HepG2 (cell line): ENCODE data around the gene GPR37. TPM values are rescaled to one million over a fixed set of nuclear protein-coding genes. Genes with fewer than 3 reads are reported as not detected.

Source experiments
- ATAC-seq: fragments of 200-7000 bp; cut with Tn5 transposase; 3 replicates; pipeline ENCODE4 v1.9.1; 2020; ENCODE audit warnings: mild to moderate bottlenecking, moderate library complexity
- BruUV-seq: library from RNA; stranded (reverse); fragments of 400-500 nt; replicated peaks from 2 replicates; lab custom pipeline; 2021; lab: Mats Ljungman, UMichigan
- CTCF ChIA-PET: fragments of 300-600 bp; formaldehyde crosslinking; extraction: SDS; loops from one replicate; lab custom pipeline; 2021; ENCODE audit warnings: low total read pairs, inconsistent platforms, low intra/inter-chr PET ratio; lab: Yijun Ruan, JAX
- POLR2A ChIA-PET: fragments of 350-600 bp; sonication (Branson Sonifier 250); formaldehyde crosslinking; loops from one replicate; lab custom pipeline; 2020; ENCODE audit warnings: antibody characterized with exemption, inconsistent platforms; lab: Yijun Ruan, JAX
- DNase-seq: peaks from one replicate; pipeline ENCODE4 v3.0.0-alpha.2; 2015; ENCODE audit warnings: low spot score
- FAIRE-seq: peaks from 3 replicates; lab custom pipeline; 2011; peaks lifted over from hg19 to GRCh38; lab: Jason Lieb, UNC
- H2AFZ ChIP-seq: one replicate; pipeline ENCODE4 v1.6.1; 2011; ENCODE audit warnings: low read length, inconsistent platforms
- H3K27ac ChIP-seq: fragments of 300-600 bp; 3 replicates; pipeline ENCODE4 v1.8.0; 2011; ENCODE audit warnings: mixed run types, mild to moderate bottlenecking, mixed read lengths, low read length, inconsistent platforms; ENCODE audit not compliant: insufficient read depth; ENCODE audit errors: extremely low read length
- H3K27me3 ChIP-seq, 2 experiments: fragments of 200-600 bp in 1 of 2; 2 replicates in 1 of 2; 3 replicates in 1 of 2; pipeline versions ENCODE4 v1.6.0 to v1.8.0; 2011; ENCODE audit warnings: low read length in 2 of 2, mild to moderate bottlenecking in 2 of 2, moderate library complexity in 2 of 2, inconsistent platforms in 1 of 2; ENCODE audit not compliant: insufficient read depth in 2 of 2, control insufficient read depth in 1 of 2
- H3K36me3 ChIP-seq, 2 experiments: fragments of 200-600 bp in 1 of 2; replicated peaks in 1 of 2; 2 replicates in 1 of 2; 3 replicates in 1 of 2; pipeline versions ENCODE4 v1.5.1 to v1.8.0; 2011; ENCODE audit warnings: low read length in 2 of 2, inconsistent platforms in 1 of 2; ENCODE audit not compliant: insufficient read depth in 2 of 2, control insufficient read depth in 1 of 2
- H3K4me1 ChIP-seq: 2 replicates; pipeline ENCODE4 v1.5.1; 2012; ENCODE audit warnings: low read length, inconsistent platforms; ENCODE audit not compliant: insufficient read depth
- H3K4me2 ChIP-seq: 2 replicates; pipeline ENCODE4 v1.6.0; 2011; ENCODE audit warnings: low read depth, low read length, inconsistent platforms
- H3K4me3 ChIP-seq, 3 experiments: fragments of 200-600 bp in 1 of 3; sonication (generic), shearing (Covaris generic) in 1 of 3; replicated peaks in 1 of 3; 2 replicates each; pipeline ENCODE4 v1.5.1; 2011 to 2016; ENCODE audit warnings: low read length in 3 of 3, inconsistent platforms in 2 of 3, low read depth in 2 of 3, mild to moderate bottlenecking in 2 of 3, control low read depth in 1 of 3, mixed read lengths in 1 of 3; ENCODE audit not compliant: insufficient read depth in 1 of 3
- H3K79me2 ChIP-seq: one replicate; pipeline ENCODE4 v1.6.1; 2011; ENCODE audit warnings: low read length, inconsistent platforms; ENCODE audit not compliant: insufficient read depth
- H3K9ac ChIP-seq: 2 replicates; pipeline ENCODE4 v1.6.0; 2011; ENCODE audit warnings: mild to moderate bottlenecking, low read depth, low read length, inconsistent platforms; ENCODE audit not compliant: insufficient read depth
- H3K9me3 ChIP-seq: 2 replicates; pipeline ENCODE4 v1.5.1; 2012; ENCODE audit warnings: mild to moderate bottlenecking, low read length
- H4K20me1 ChIP-seq: 2 replicates; pipeline ENCODE4 v1.6.0; 2011; ENCODE audit warnings: inconsistent platforms, mild to moderate bottlenecking, low read length, moderate library complexity; ENCODE audit not compliant: insufficient read depth
- FOXP1 ChIP-seq, 2 experiments: fragments of 450-650 bp in 1 of 2; IDR thresholded peaks; 2 replicates each; pipeline ENCODE4 v1.6.1; 2017 to 2018; ENCODE audit warnings: antibody characterized with exemption in 1 of 2
- HMG20A ChIP-seq: IDR thresholded peaks from 2 replicates; pipeline ENCODE4 v1.6.1; 2016; ENCODE audit warnings: borderline replicate concordance
- HNF1A ChIP-seq, 2 experiments: sonication (generic) in 1 of 2; formaldehyde crosslinking in 1 of 2; IDR thresholded peaks; 2 replicates each; pipeline versions ENCODE4 v1.4.0 to v1.6.1; 2016 to 2020; ENCODE audit warnings: borderline replicate concordance in 1 of 2, low read depth in 1 of 2, mild to moderate bottlenecking in 1 of 2, missing genetic modification reagents in 1 of 2
- MED1 ChIP-seq: sonication (generic); formaldehyde crosslinking; IDR thresholded peaks from 2 replicates; pipeline ENCODE4 v1.4.0; 2020; ENCODE audit warnings: missing genetic modification reagents
- NRL ChIP-seq: sonication (generic); formaldehyde crosslinking; IDR thresholded peaks from 2 replicates; pipeline ENCODE4 v1.5.0; 2020; ENCODE audit warnings: missing genetic modification reagents, mild to moderate bottlenecking, moderate library complexity, borderline replicate concordance
- THAP9 ChIP-seq: sonication (generic); formaldehyde crosslinking; IDR thresholded peaks from 2 replicates; pipeline ENCODE4; 2020; ENCODE audit warnings: missing genetic modification reagents, mild to moderate bottlenecking, borderline replicate concordance
- TOE1 ChIP-seq: sonication (generic); formaldehyde crosslinking; IDR thresholded peaks from 2 replicates; pipeline ENCODE4 v1.4.0; 2020; ENCODE audit warnings: mild to moderate bottlenecking, missing genetic modification reagents
- ZBTB26 ChIP-seq: IDR thresholded peaks from 2 replicates; pipeline ENCODE4 v1.6.1; 2016; ENCODE audit warnings: missing compliant biosample characterization, missing genetic modification reagents, borderline replicate concordance
- ZFP41 ChIP-seq: sonication (generic); formaldehyde crosslinking; IDR thresholded peaks from 2 replicates; pipeline ENCODE4 v1.4.0; 2020; ENCODE audit warnings: mild to moderate bottlenecking, missing genetic modification reagents, borderline replicate concordance
- ZNF251 ChIP-seq: sonication (generic); formaldehyde crosslinking; IDR thresholded peaks from 2 replicates; pipeline ENCODE4 v1.9.0; 2021; ENCODE audit warnings: mild to moderate bottlenecking, missing genetic modification reagents
- ZNF746 ChIP-seq: sonication (generic); formaldehyde crosslinking; IDR thresholded peaks from 2 replicates; pipeline ENCODE4 v1.8.0; 2022; ENCODE audit warnings: mild to moderate bottlenecking, missing genetic modification reagents
- ZNF777 ChIP-seq: sonication (generic); formaldehyde crosslinking; IDR thresholded peaks from 2 replicates; pipeline ENCODE4 v1.4.0; 2020; ENCODE audit warnings: missing genetic modification reagents
- WGBS: methylation state at CpG from one replicate; pipeline ENCODE4 v1.1.6; 2017; ENCODE audit warnings: low lambda C conversion rate; 5-methylcytosine and 5-hydroxymethylcytosine counted together
- in situ Hi-C: cut with HindIII; loops from 2 replicates; pipeline ENCODE4 v1.10.0; 2017; ENCODE audit warnings: low pct_unique_long_range_greater_than_20kb; ENCODE audit not compliant: extremely low pct_ligation_motif_present
- intact Hi-C: fragments of 100-400 bp; cut with micrococcal nuclease; formaldehyde crosslinking; loops from one replicate; pipeline ENCODE4 v1.10.0; 2022; ENCODE audit not compliant: unreplicated experiment
- polyA plus RNA-seq, 8 experiments: library from polyadenylated mRNA; depleted of rRNA in 3 of 8; stranded (reverse) in 7 of 8; unstranded in 1 of 8; fragments of >200 nt; fragmentation: Illumina TruSeq in 4 of 8; extraction: Trizol in 4 of 8; gene quantifications; 2 replicates each; pipeline versions ENCODE4 v1.2.1 to v1.2.3, GENCODE V29; 2011 to 2016; ENCODE audit warnings: low read depth in 4 of 8, missing spikeins in 1 of 8, mixed read lengths in 1 of 8; ENCODE audit not compliant: insufficient read depth in 1 of 8
- total RNA-seq, 5 experiments: library from RNA; depleted of rRNA; stranded (reverse); fragments of >200 nt; fragmentation: Illumina TruSeq; extraction: Trizol; gene quantifications; 2 replicates each; pipeline ENCODE4 v1.2.3, GENCODE V29; 2016; ENCODE audit warnings: low read depth in 1 of 5

GPR37 gene
- total and polyA plus RNA-seq, 2 of the 13 experiments (the other 11 are each of a cell fraction or from before 2014, with no cell fraction given) = not detected

- ChIA-PET POLR2A (no interaction called here), CTCF (no interaction called here)
- intact Hi-C loops = no loop called here
- H3K9me3 ChIP-seq = no peaks in the 10 kb centered on the region
- FAIRE-seq = no peak
- DNase-seq = no peak
- no peaks in the 10 kb centered on the region for H3K4me1 ChIP-seq
- no TSS peak for BruUV-seq
- no peaks in the 10 kb centered on the region for H3K36me3 ChIP-seq
- H2AFZ ChIP-seq = no peak overlapping the region
- peaks cover 0 to 3% of the 10 kb centered on the region in 2 experiments; a peak in 1 of 5 replicates for H3K27me3 ChIP-seq
- H4K20me1 ChIP-seq = no peaks in the 10 kb centered on the region
- no peaks in the 10 kb centered on the region for H3K79me2 ChIP-seq
- no peak overlapping the region for H3K27ac ChIP-seq
- no peak for ATAC-seq
- WGBS = 87% methylated on average over 2 of the region's 2 CpGs
- no peak overlapping the region for H3K4me2 ChIP-seq
- in situ Hi-C loops = no loop called here
- no peak overlapping the region for H3K4me3 ChIP-seq
- no peak overlapping the region for H3K9ac ChIP-seq
- TF ChIP-seq ZFP41 (CRISPR knock-in tag) = no peak
- TF ChIP-seq THAP9 (CRISPR knock-in tag) = no peak
- no peak for TF ChIP-seq FOXP1 (IDR thresholded peaks at IDR 0.05)
- TF ChIP-seq FOXP1 (CRISPR knock-in tag; IDR thresholded peaks at IDR 0.05) = no peak
- no peak for TF ChIP-seq MED1
- TF ChIP-seq ZBTB26 = no peak
- no peak for TF ChIP-seq TOE1 (CRISPR knock-in tag)
- TF ChIP-seq HMG20A (CRISPR knock-in tag) = no peak
- no peak for TF ChIP-seq HNF1A (IDR thresholded peaks at IDR 0.05; ENCODE audit: low read depth)
- TF ChIP-seq HNF1A (CRISPR knock-in tag; IDR thresholded peaks at IDR 0.05; ENCODE audit: borderline replicate concordance) = no peak
- TF ChIP-seq ZNF746 = no peak
- TF ChIP-seq ZNF251 (CRISPR knock-in tag) = no peak
- TF ChIP-seq ZNF777 (CRISPR knock-in tag) = no peak
- no peak for TF ChIP-seq NRL
Measured at GRCh38 chr7:124751027-124751426, 14.6 kb downstream of the GPR37 start.
